ENCODE results near the gene FOXJ2.
"Not testable (repeated sequence)": the region's sequence is repeated elsewhere in the genome, so short reads cannot be mapped to it uniquely, and the experiment has no call there.

FOXJ2 gene

GRCh38 chr12:8050600-8051250, 18.2 kb downstream of the FOXJ2 start:
- intact Hi-C loops (cut with DNase I), result no loop called here
- DNase-seq, result peak in 1 of 42 donors; percentile 8

GRCh38 chr12:8052679-8053078, 20.2 kb downstream of the FOXJ2 start:
- intact Hi-C loops (cut with DNase I), result no loop called here
- DNase-seq, result peak in 24 of 42 donors; percentile 20 to 71 (median 40)

GRCh38 chr12:8054816-8055215, 22.3 kb downstream of the FOXJ2 start:
- intact Hi-C loops (cut with DNase I), result no loop called here

GRCh38 chr12:8057306-8057705, 24.8 kb downstream of the FOXJ2 start:
- intact Hi-C loops (cut with DNase I), result no loop called here
- DNase-seq, result no peak

More at GRCh38 chr12:8054816-8055215, 22.3 kb downstream of the FOXJ2 start:
- DNase-seq, result no peak

GRCh38 chr12:8057839-8058238, 25.3 kb downstream of the FOXJ2 start:
- intact Hi-C loops (cut with DNase I), result no loop called here
- DNase-seq, result no peak

GRCh38 chr12:8058506-8058905, 26.0 kb downstream of the FOXJ2 start:
- DNase-seq, result no peak
- intact Hi-C loops (cut with DNase I), result no loop called here

- intact Hi-C loops (cut with DNase I), result no loop called here
Observed at GRCh38 chr12:8064131-8064530, 31.6 kb downstream of the FOXJ2 start.

GRCh38 chr12:8065991-8066594, 33.6 kb downstream of the FOXJ2 start, which contains the start of gene C3AR1:
TSS of gene C3AR1 (minus strand) at chr12:8066359. CDS start at chr12:8060185, 6,174 bp downstream.
- intact Hi-C loops (cut with DNase I), result no loop called here
- peak in 3 of 42 donors; percentile 6 to 21 (median 9) for DNase-seq

More at GRCh38 chr12:8064131-8064530, 31.6 kb downstream of the FOXJ2 start:
- no peak for DNase-seq

- intact Hi-C loops (cut with DNase I), result no loop called here
- DNase-seq, result no peak
Observed at GRCh38 chr12:8069582-8069981, 37.1 kb downstream of the FOXJ2 start.

GRCh38 chr12:8071820-8072219, 39.3 kb downstream of the FOXJ2 start:
- intact Hi-C loops (cut with DNase I); DNase-seq: not testable (repeated sequence)

- intact Hi-C loops (cut with DNase I), result no loop called here
Observed at GRCh38 chr12:8075935-8076334, 43.4 kb downstream of the FOXJ2 start.

GRCh38 chr12:8076366-8076765, 43.9 kb downstream of the FOXJ2 start:
- intact Hi-C loops (cut with DNase I), result no loop called here

More at GRCh38 chr12:8075935-8076334, 43.4 kb downstream of the FOXJ2 start:
- DNase-seq, result no peak

GRCh38 chr12:8077207-8077606, 44.7 kb downstream of the FOXJ2 start:
- DNase-seq, result no peak
- intact Hi-C loops (cut with DNase I), result no loop called here

More at GRCh38 chr12:8076366-8076765, 43.9 kb downstream of the FOXJ2 start:
- DNase-seq, result no peak

GRCh38 chr12:8078398-8078797, 45.9 kb downstream of the FOXJ2 start:
- DNase-seq, result peak in 22 of 42 donors; percentile 16 to 64 (median 28)
- intact Hi-C loops (cut with DNase I), result no loop called here

GRCh38 chr12:8078916-8079315, 46.4 kb downstream of the FOXJ2 start:
- intact Hi-C loops (cut with DNase I), result no loop called here

GRCh38 chr12:8080120-8080519, 47.6 kb downstream of the FOXJ2 start:
- intact Hi-C loops (cut with DNase I), result loop anchor here (5.0 kb wide), 1 partner anchor 43 kb away; no protein-coding TSS in a partner anchor
- no peak for DNase-seq

More at GRCh38 chr12:8078916-8079315, 46.4 kb downstream of the FOXJ2 start:
- no peak for DNase-seq

GRCh38 chr12:8081251-8081920, 48.9 kb downstream of the FOXJ2 start:
- intact Hi-C loops (cut with DNase I), result loop anchor here (5.0 kb wide), 1 partner anchor 44 kb away; no protein-coding TSS in a partner anchor
- peak in 21 of 42 donors; percentile 12 to 58 (median 29) for DNase-seq

GRCh38 chr12:8082808-8083100, 50.2 kb downstream of the FOXJ2 start:
- intact Hi-C loops (cut with DNase I), result loop anchor here (5.0 kb wide), 1 partner anchor 45 kb away; no protein-coding TSS in a partner anchor

GRCh38 chr12:8084351-8084750, 51.8 kb downstream of the FOXJ2 start:
- intact Hi-C loops (cut with DNase I), result loop anchor here (5.0 kb wide), 1 partner anchor 47 kb away; no protein-coding TSS in a partner anchor
- DNase-seq, result peak in 3 of 42 donors; percentile 12 to 21 (median 15)

More at GRCh38 chr12:8082808-8083100, 50.2 kb downstream of the FOXJ2 start:
- DNase-seq, result no peak

GRCh38 chr12:8087666-8088065, 55.1 kb downstream of the FOXJ2 start:
- intact Hi-C loops (cut with DNase I), result no loop called here
- no peak for DNase-seq

All from head of caudate nucleus (tissue), 42 donors.